GM18909 (cell line): ENCODE measurements around the gene ARNT2.
"Not testable (repeated sequence)": the region's sequence is repeated elsewhere in the genome, so short reads cannot be mapped to it uniquely, and the experiment has no call there.

Experiments
- ATAC-seq: cut with Tn5 transposase; IDR thresholded peaks from one replicate; pipeline ENCODE4 v1.9.1; 2021; ENCODE audit warnings: mild to moderate bottlenecking; ENCODE audit not compliant: unreplicated experiment, poor library complexity

The ARNT2 gene

DNA sequence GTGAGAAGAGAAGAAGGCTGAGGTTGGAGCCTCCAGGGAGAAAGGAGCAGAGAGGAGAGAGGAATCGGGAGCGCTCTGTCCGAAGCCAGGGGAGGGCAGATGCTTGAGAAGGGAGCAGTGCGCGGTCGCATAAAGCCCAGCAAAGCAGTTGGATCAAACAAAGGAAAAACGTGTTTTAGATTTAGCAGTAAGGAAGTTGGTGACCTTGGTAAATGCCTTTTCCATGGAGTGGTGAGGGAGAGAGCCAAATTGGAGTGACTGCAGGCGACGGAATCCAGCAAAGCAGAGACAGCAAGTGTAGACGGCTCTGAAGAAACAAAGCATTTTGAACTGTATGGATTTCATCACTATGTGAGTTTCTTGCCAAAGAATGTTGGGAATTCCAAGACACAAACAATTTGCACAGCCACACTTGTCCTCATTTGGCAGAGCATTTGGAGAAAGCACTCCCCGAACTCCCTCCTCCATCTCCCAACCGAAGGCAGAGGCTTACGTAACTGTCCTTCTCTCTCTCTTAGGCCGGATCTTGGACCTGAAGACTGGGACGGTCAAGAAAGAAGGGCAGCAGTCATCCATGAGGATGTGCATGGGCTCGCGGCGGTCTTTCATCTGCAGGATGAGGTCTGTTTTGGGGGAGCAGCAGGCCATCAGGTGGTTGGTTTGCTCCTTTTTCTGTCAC lies 103.6 kb downstream of the ARNT2 start:
- ATAC-seq: no peak

DNA sequence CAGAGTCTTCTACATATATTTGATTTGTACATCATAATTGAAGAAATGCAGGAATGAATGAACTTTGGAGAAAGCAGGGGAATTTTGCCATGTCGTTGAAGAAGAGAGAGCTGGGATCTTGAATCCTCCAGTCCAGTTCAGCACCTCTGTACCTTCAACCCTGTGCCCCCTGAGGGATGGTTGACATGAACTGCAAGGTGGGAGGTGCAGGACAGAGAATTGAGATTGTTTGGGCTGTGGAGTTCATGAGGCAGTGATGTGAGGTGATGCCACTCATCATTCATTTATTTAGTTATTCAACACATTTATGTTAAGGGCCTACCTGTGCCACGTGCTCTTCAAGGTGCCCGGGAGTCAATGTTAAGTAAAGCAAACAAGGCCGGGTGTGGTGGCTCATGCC lies 104.6 kb downstream of the ARNT2 start:
- no peak for ATAC-seq

DNA sequence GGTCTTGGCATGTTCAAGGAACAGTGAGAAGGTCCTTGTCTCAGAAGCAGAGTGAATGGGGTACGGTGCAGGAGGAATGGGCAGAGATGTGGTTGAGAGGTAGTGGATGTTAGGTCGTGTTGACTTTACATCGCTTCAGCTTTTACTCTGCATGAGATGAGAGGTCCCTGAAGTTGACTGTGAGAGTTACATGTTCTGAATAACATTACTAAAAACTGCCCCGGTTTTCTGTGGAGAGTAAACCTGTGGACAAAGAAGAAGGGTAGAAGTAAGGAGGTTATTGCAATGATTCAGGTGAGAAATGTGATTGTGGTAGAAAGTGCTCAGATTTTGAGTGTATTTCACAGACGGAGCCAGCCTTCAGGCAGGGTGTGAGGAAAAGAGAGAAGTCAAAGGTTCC lies 105.6 kb downstream of the ARNT2 start:
- no peak for ATAC-seq

DNA sequence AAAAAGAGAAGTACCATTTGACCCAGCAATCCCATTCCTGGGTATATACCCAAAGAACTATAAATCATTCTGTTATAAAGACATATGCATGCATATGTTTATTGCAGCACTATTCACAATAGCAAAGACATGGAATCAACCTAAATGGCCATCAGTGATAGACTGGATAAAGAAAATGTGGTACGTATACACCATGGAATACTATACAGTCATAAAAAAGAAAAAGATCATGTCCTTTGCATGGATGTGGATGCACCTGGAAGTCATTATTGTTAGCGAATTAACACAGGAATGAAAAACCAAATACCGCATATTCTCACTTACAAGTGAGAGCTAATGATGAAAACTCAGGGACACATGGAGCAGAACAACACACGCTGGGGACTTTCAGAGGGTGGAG lies 106.8 kb downstream of the ARNT2 start:
- ATAC-seq: not testable (repeated sequence)

DNA sequence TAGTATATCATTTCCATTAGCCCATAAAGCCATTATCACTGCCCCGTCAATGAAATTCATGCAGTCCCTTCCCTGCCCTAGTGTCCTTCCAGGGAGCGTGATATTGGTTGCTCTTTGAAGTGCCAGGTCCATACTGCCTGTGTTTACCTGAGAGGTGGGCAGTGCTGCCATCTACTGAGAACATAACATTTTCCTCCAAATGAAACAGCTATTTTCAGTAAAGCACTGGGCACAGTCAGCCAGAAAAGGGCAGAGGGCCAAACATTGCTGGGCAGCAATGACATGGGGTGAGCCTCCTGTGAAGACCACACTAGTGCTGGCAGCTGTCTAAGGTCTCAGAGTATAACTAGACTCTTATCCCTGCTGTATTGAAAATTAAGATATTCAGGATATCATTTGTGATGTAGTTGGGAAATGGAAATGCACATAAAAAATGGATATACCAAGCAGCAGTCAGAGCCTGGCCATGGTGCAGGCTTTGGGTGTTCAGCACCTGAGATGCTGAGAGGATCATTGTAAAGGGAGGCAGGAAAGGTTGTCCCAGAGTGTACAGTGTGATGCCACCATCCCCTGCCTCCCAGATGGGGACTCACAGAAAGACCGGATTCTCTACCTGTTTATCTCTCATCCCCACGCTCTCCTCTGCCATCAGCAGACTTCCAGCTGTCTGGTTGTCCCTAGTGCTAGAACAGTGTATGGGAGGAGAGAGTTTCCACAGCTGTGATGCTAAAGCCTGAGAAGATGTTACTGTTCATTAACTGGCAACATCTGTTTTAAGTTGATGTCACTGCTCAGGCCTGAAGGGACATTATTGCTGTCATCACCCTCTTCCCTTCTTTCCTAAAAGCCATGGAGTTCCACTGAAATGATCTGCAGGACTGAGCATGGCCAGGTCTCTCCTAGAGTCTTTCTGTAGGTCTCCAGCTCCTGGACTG lies 108.8 kb downstream of the ARNT2 start:
- no peak for ATAC-seq

- ATAC-seq: no peak
Measured at GRCh38 chr15:80514071-80514780, 110.0 kb downstream of the ARNT2 start.

DNA sequence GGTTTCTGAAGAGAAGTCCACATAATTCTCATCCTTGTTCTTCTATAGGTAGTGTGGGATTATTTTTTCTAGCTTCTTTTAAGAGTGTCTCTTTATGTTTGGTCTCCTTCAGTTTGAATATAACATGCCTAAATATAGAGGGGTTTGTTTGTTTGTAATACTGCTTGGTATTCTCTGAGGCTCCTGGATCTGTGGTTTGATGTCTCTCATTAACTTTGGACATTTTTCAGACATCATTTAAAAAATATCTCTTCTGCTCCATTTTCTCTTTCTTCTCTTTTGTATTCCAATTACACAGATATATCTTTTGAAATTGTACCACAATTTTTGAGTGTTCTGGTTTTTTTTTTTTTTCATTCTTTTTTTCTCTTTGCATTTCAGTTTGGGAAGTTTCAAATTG lies 113.1 kb downstream of the ARNT2 start:
- ATAC-seq: no peak

GRCh38 chr15:80518522-80518921 lies 114.3 kb downstream of the ARNT2 start:
- ATAC-seq: no peak

DNA sequence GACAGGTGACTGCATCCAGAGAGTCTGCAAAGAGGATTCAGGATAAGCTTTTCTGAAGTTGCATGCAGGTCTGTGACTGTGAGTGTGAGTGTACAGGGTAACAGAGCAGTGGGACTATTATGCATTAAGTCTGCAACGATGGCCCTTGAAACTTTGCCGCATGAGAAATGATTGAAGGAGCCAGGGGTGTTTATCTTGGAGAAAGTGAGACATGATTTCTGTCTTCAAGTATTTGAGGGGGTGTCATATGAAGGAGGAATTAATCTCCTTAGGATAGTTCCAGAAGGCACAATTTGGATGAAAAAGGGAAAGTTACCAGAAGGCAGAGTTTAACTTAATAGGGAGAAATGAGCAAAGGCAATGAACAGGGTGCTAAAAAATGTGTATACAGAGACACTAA lies 119.6 kb downstream of the ARNT2 start:
- no peak for ATAC-seq

DNA sequence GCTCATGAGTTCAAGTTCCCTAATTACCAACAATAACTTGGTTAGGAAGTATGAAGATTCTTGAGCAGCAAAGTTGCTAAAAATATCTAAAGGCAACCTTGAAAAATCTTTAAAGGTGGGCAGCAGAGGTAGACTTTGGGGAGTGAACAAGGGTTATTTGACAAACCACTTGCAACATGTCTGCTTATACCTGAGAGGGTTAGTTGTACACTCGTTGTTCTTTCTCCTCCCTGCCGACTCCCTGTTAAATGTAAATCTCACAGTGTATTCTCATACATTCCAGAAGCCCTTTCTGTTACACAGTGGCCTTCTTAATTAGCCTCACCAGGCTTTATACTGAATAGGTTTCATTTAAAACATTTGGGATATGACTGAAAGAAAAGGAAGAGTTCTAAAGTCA lies 121.7 kb downstream of the ARNT2 start:
- no peak for ATAC-seq

GRCh38 chr15:80526556-80527340 lies 122.6 kb downstream of the ARNT2 start:
- ATAC-seq: no peak

GRCh38 chr15:80527406-80527805 lies 123.2 kb downstream of the ARNT2 start:
- ATAC-seq: no peak

DNA sequence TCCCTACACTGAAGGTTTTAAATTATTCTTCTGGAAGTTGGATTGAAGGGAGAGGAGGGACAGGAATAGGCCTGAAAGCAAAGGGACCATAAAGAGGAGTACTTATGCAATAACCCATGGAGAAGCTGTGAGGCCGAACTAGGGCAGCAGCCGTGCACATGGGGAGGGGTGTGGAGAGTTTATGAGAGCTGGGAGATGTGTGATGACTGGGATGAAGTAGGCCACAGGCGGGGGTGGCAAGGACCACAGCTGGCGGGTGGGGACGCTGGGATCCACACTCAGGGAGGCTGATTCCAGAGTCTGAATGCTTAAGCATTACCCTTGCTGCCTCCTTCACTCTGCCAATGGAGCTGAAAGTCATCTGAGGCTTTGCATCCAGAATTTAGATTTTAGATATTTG lies 123.8 kb downstream of the ARNT2 start:
- no peak for ATAC-seq

GRCh38 chr15:80530737-80531365 lies 126.7 kb downstream of the ARNT2 start:
- no peak for ATAC-seq

GRCh38 chr15:80531388-80531787 lies 127.2 kb downstream of the ARNT2 start:
- no peak for ATAC-seq

GRCh38 chr15:80531796-80532195 lies 127.6 kb downstream of the ARNT2 start:
- no peak for ATAC-seq

DNA sequence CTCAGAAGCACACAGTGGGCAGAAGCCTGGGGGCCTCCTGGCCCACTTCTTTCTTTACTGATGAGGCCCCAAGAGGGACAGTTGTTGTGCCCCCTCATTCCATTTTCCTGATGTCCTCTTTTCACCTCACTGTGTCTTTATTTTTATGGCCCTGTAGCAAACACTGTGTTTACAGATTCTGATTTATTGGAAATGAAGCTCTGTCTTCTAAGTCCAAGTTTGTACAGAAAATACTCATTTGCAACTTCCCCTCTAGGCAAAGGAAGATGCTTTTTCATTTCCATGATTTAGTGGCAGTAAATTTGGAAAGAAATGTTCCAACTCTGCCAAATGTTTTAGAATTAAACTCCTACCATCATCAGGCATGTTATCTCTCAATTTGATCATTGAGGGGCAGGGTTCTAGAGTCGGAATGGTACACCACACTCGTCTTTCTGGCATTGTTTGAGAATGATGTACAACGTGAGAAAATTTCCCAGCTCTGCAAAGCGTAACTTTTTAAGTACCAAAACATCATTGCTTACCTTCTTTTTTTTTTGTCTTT lies 129.7 kb downstream of the ARNT2 start:
- no peak for ATAC-seq

DNA sequence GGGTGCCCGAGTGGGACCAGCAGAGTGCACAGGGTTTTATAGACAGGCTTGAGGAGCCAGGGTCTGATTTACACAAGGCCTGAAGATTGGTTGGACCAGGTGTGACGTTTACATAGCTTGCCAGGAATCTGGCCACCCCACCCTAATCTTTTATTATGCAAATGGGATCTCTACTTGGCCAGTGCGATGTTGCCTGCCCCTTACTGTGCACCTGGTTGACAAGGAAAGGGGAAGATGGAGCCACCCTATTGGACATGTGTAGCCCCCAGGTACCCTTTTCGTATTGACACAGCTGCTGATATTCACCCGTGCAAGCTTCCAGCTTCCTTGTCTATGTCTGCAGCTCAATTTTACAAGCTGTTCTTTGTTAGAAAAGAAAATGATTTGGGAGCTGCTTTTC lies 132.0 kb downstream of the ARNT2 start:
- no peak for ATAC-seq

DNA sequence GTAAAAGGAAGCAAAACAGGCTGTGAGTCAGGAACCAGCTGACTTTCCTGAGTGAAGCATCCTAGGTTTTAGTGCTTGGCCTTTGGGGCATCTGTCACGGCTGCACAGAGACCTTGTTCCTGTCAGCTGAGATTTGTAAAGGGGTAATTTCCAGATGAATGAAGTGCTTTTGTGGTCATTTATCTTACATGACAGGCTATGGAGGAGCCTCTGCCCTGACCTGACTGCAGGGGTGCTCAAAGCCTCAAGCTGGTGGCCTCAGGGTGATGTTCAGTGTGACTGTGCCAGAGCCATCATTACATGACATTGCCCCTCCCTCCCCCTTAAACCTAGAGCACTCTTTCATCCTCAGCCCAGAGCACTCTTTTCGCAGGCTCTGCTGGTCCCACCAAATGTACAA lies 132.5 kb downstream of the ARNT2 start:
- ATAC-seq: no peak

DNA sequence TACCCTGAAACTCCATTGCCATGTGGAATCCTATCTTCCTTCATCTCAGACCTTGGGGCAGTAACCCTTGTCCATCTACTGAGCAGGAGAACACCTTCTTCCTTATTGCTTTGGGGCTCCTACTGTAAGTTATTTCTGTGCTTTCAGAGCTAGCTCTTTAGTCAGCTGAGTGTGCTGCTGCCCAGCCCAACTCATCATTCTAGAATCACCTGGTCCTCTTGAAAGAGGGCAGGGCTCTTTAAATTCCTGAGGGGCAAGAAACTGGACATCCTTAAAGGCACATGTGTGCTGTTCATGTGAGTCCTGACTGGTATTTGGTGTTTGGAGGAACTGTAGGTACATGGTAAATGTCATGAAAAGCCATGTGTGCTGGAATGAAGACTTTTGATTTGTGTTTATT lies 140.9 kb downstream of the ARNT2 start:
- ATAC-seq: no peak
